Activated T-helper 17 cell treated with anti-CD3 and anti-CD28 coated beads, Interleukin-2, amount 50 U/mL, for 72 hours (primary cell): ENCODE results near the gene GMIP. TPM values are rescaled to one million over a fixed set of nuclear protein-coding genes. Genes with fewer than 3 reads are reported as not detected.
"Not testable (repeated sequence)": the region's sequence is repeated elsewhere in the genome, so short reads cannot be mapped to it uniquely, and the experiment has no call there.

ENCODE experiments used
- ATAC-seq: fragments of 150-1000 bp; cut with Tn5 transposase; replicated peaks from 2 replicates; pipeline ENCODE4 v1.10.0; 2021; ENCODE audit warnings: mild to moderate bottlenecking, moderate library complexity
- H3K27ac Mint-ChIP-seq: one replicate; pipeline ENCODE4 v1.8.0; 2022; ENCODE audit warnings: mixed read lengths
- H3K27me3 Mint-ChIP-seq: one replicate; pipeline ENCODE4 v1.8.0; 2022; ENCODE audit warnings: mixed read lengths
- H3K36me3 Mint-ChIP-seq: one replicate; pipeline ENCODE4 v1.8.0; 2022; ENCODE audit warnings: low read depth, mild to moderate bottlenecking, mixed read lengths
- H3K4me1 Mint-ChIP-seq: one replicate; pipeline ENCODE4 v1.8.0; 2022; ENCODE audit warnings: mixed read lengths
- H3K4me3 Mint-ChIP-seq: one replicate; pipeline ENCODE4 v1.8.0; 2022; ENCODE audit warnings: mild to moderate bottlenecking, mixed read lengths
- H3K9me3 Mint-ChIP-seq: one replicate; pipeline ENCODE4 v1.8.0; 2022; ENCODE audit warnings: mixed read lengths
- total RNA-seq, 2 donors: library from RNA; stranded (reverse); gene quantifications; one replicate each; pipeline ENCODE4 v1.2.3, GENCODE V29; 2022

Gene GMIP
- total RNA-seq, 2 donors from 2014 or later, result 79.9 to 100 TPM

DNA sequence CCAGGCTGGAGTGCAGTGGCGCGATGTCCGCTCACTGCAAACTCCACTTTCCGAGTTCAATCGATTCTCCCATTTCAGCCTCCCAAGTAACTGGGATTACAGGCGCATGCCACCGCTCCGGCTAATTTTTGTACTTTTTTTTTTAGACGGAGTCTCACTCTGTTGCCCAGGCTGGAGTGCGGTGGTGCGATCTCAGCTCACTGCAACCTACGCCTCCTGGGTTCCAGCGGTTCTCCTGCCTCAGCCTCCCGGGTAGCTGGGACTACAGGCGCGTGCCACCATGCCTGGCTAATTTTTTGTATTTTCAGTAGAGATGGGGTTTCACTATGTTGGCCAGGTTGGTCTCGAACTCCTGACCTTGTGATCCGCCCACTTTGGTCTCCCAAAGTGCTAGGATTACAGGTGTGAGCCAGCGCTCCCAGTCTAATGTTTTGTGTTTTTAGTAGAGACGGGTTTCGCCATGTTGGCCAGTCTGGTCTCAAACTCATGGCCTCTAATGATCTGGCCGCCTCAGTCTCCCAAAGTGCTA lies 22.0 kb upstream of the GMIP start:
- not testable (repeated sequence) for H3K9me3 Mint-ChIP-seq, H3K27ac Mint-ChIP-seq
- peaks cover 42% of the 10 kb centered on the region for H3K36me3 Mint-ChIP-seq

GRCh38 chr19:19663256-19664120 lies 20.0 kb upstream of the GMIP start, which contains the start of gene ATP13A1:
ATP13A1 (minus strand) TSS chr19:19663676; CDS start chr19:19663666, 10 bp downstream.
- Mint-ChIP-seq H3K36me3 (peaks cover 46% of the 10 kb centered on the region), H3K4me3 (peak within 1 kb of the TSS; percentile 87), H3K9me3 (no peaks in the 10 kb centered on the region), H3K4me1 (peaks cover 17% of the 10 kb centered on the region), H3K27me3 (no peaks in the 10 kb centered on the region), H3K27ac (peak within 1 kb of the TSS; percentile 87)
- peak; percentile 79 for ATAC-seq

More for the DNA sequence above, 22.0 kb upstream of the GMIP start:
- not testable (repeated sequence) for H3K27me3 Mint-ChIP-seq, ATAC-seq
- H3K4me3 Mint-ChIP-seq, result peak overlapping the region; percentile 23
- H3K4me1 Mint-ChIP-seq, result peaks cover 17% of the 10 kb centered on the region

DNA sequence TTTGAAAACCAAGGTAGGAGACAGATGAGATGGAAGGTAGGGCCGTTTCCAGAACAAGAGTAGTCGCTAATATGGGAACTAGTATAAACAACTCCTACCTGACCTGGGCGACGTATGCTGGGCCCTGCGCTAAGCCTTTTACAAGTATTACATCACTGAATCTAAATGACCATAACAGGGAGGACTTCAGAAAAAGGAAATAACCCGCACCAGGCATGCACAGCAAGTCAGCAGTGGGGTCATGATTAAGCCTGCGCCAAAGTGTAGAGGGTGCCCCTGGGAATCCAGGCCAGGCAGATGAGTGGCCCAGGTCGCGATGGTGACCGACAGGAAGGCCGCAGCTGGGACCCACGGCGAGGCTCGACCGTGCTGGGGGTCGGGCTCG lies 19.4 kb upstream of the GMIP start:
- peak overlapping the region; percentile 87 for H3K4me3 Mint-ChIP-seq
- peaks cover 17% of the 10 kb centered on the region for H3K4me1 Mint-ChIP-seq
- peak; percentile 1 for ATAC-seq
- H3K27ac Mint-ChIP-seq, result peak overlapping the region; percentile 87
- peaks cover 46% of the 10 kb centered on the region for H3K36me3 Mint-ChIP-seq
- H3K27me3 Mint-ChIP-seq, result no peaks in the 10 kb centered on the region
- H3K9me3 Mint-ChIP-seq, result no peaks in the 10 kb centered on the region

GRCh38 chr19:19662344-19662743 lies 18.9 kb upstream of the GMIP start:
- no peak for ATAC-seq
- Mint-ChIP-seq H3K27ac (peak overlapping the region; percentile 87), H3K4me1 (peaks cover 17% of the 10 kb centered on the region), H3K27me3 (no peaks in the 10 kb centered on the region), H3K9me3 (no peaks in the 10 kb centered on the region), H3K36me3 (peaks cover 51% of the 10 kb centered on the region), H3K4me3 (peak overlapping the region; percentile 87)

DNA sequence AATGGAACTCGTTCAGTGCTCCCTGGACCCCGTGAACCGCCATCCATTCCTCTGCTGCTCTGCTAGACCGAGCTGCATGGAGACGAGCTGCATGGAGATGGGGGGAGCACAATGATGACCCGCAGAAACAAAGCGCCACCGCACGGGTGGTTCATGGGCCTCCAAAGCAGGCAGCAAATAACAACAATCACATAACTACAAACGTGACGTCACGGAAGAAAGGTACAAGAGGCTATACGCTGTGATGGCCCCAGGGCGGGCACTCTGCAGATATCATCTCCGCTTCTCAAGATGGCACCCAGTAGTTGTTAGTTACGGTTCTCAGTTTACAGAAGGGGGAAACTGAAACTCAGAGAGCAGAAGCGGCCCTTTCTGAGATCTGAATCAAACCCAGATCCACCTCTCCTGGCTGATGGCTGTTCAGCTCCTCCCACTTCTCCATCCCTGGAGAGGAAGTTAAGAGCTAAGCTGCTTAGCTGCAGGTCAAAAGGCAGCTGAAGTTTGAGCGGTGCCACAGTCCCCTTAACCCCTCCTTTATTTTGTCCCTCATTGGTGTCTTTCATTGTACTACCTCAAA lies 18.3 kb upstream of the GMIP start:
- H3K27ac Mint-ChIP-seq, result peak overlapping the region; percentile 87
- H3K4me3 Mint-ChIP-seq, result peak overlapping the region; percentile 87
- peaks cover 57% of the 10 kb centered on the region for H3K36me3 Mint-ChIP-seq
- no peaks in the 10 kb centered on the region for H3K9me3 Mint-ChIP-seq
- no peaks in the 10 kb centered on the region for H3K27me3 Mint-ChIP-seq
- ATAC-seq, result peak; percentile 31
- H3K4me1 Mint-ChIP-seq, result peaks cover 17% of the 10 kb centered on the region

DNA sequence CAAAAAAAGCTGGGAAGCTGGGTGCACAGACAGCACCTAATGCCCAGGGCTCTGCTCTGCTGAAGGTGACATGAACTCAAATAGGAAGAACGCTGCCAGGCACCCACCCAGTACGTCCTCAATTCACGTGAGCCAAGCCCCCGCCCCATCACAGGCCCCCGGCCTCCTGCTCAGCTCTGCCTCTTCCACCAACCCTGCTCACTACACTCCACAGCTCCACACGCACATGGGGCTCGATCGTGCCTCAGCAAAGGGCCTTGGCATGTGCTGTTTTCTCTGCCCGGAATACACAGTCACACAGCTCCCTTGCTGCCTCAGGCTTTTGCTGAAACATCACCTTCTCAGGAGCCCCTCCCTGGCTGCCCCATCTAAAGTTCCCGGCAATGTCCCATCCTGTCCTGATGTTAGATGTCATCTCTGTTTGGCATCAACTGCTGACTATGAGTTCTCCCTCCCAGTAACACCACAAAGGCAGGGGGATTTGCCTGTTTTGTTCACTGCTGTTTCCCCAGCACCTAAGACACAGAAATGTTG lies 17.8 kb upstream of the GMIP start:
- no peak for ATAC-seq
- H3K27ac Mint-ChIP-seq, result peak overlapping the region; percentile 87
- peaks cover 63% of the 10 kb centered on the region for H3K36me3 Mint-ChIP-seq
- H3K4me1 Mint-ChIP-seq, result peaks cover 17% of the 10 kb centered on the region
- H3K27me3 Mint-ChIP-seq, result no peaks in the 10 kb centered on the region
- peak overlapping the region; percentile 87 for H3K4me3 Mint-ChIP-seq
- H3K9me3 Mint-ChIP-seq, result no peaks in the 10 kb centered on the region

GRCh38 chr19:19659646-19660245 lies 16.3 kb upstream of the GMIP start:
- ATAC-seq, result no peak
- Mint-ChIP-seq H3K36me3 (peaks cover 76% of the 10 kb centered on the region), H3K9me3 (no peaks in the 10 kb centered on the region), H3K27me3 (no peaks in the 10 kb centered on the region), H3K27ac (no peak overlapping the region), H3K4me1 (peaks cover 17% of the 10 kb centered on the region), H3K4me3 (no peak overlapping the region)

- Mint-ChIP-seq H3K27ac (no peak overlapping the region), H3K4me3 (no peak overlapping the region), H3K27me3 (no peaks in the 10 kb centered on the region), H3K4me1 (peaks cover 13% of the 10 kb centered on the region), H3K9me3 (no peaks in the 10 kb centered on the region), H3K36me3 (peaks cover 89% of the 10 kb centered on the region)
- no peak for ATAC-seq
These were observed 13.9 kb upstream of the GMIP start for GRCh38 chr19:19657397-19657783.

GRCh38 chr19:19656451-19657396 lies 13.3 kb upstream of the GMIP start:
- no peak for ATAC-seq
- no peak overlapping the region for H3K27ac Mint-ChIP-seq
- H3K9me3 Mint-ChIP-seq, result no peaks in the 10 kb centered on the region
- H3K4me1 Mint-ChIP-seq, result peaks cover 6% of the 10 kb centered on the region
- H3K4me3 Mint-ChIP-seq, result no peak overlapping the region
- H3K36me3 Mint-ChIP-seq, result peaks cover 89% of the 10 kb centered on the region
- H3K27me3 Mint-ChIP-seq, result no peaks in the 10 kb centered on the region

DNA sequence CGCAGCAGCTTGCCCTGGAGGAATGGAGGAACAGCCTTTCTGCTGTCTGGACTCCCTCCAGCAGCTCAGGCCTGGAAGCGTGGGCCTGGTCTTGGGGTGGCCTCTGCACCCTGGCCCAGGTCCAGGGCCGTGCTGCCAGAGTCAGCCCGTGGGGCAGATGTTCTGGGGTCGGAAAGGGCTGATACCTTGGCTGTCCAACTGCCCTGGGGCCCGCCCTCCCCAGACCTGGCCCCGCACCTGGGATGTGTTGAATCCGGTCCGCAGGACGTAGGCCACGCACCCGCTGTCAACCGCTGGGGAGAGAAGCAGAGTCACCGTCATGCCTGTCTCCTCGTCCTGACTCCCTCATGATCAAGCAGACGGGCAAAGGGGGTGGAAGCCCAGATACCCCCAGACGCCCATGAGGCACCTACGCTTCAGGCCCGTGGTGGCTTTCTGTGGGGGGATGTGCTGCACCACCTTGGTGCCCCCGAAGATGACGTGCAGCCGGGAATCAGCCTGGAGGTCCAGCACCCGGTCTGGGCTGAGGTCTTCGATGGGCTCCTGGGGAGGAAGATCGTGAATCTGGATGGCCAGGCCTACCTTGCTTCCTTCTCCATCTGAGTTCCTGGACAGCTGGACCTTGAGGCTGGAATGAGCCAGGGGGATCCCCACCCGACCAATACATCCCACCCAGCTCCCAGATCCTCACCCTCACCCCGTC lies 12.3 kb upstream of the GMIP start:
- no peaks in the 10 kb centered on the region for H3K27me3 Mint-ChIP-seq
- peaks cover 89% of the 10 kb centered on the region for H3K36me3 Mint-ChIP-seq
- H3K4me3 Mint-ChIP-seq, result no peak overlapping the region
- H3K9me3 Mint-ChIP-seq, result no peaks in the 10 kb centered on the region
- H3K4me1 Mint-ChIP-seq, result no peaks in the 10 kb centered on the region
- no peak overlapping the region for H3K27ac Mint-ChIP-seq
- ATAC-seq, result no peak

GRCh38 chr19:19655051-19655594 lies 11.7 kb upstream of the GMIP start:
- no peak for ATAC-seq
- Mint-ChIP-seq H3K36me3 (peaks cover 94% of the 10 kb centered on the region), H3K27ac (no peak overlapping the region), H3K27me3 (no peaks in the 10 kb centered on the region), H3K4me1 (no peaks in the 10 kb centered on the region), H3K4me3 (no peak overlapping the region), H3K9me3 (no peaks in the 10 kb centered on the region)

GRCh38 chr19:19654441-19654840 lies 11.0 kb upstream of the GMIP start:
- Mint-ChIP-seq H3K9me3 (no peaks in the 10 kb centered on the region), H3K4me3 (no peak overlapping the region), H3K27me3 (no peaks in the 10 kb centered on the region), H3K4me1 (no peaks in the 10 kb centered on the region), H3K36me3 (peaks cover 91% of the 10 kb centered on the region), H3K27ac (no peak overlapping the region)
- ATAC-seq, result no peak

DNA sequence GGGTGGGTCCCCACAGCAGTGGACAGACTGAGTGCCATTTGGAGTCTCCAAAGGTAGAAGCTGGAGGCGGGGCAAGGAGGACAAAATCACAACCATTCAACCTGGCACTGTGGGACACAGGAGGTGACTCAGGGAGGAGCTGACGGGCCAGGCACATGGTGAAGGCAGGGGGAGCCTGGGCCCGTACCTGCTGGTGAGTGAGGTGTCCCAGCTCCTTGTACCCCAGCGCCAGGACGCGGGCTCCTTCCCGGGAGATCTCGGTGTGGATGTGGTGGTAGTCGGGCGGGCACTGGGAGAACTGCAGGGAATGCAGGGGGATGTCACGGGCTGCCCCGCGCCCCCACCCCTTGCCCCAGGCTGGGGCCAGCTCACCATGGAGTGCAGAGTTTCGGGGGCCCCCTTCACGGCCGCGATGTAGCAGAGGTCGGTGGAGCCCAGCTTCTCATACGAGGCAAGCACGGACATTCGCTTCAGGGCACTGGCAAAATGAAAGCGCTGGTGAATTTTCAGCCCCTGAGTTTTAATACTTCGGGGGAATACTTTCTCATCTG lies 10.2 kb upstream of the GMIP start:
- Mint-ChIP-seq H3K9me3 (no peaks in the 10 kb centered on the region), H3K36me3 (peaks cover 91% of the 10 kb centered on the region), H3K4me3 (no peak overlapping the region), H3K27ac (no peak overlapping the region), H3K4me1 (no peaks in the 10 kb centered on the region), H3K27me3 (no peaks in the 10 kb centered on the region)
- no peak for ATAC-seq
